Neural progenitor cell (in vitro differentiated cells): ENCODE data around the gene NKX1-2. TPM values are rescaled to one million over a fixed set of nuclear protein-coding genes. Genes with fewer than 3 reads are reported as not detected.

Source experiments
- DNase-seq: peaks from one replicate; pipeline ENCODE4 v3.0.0-alpha.2; 2016; ENCODE audit warnings: low spot score
- H2AFZ ChIP-seq: fragments of 200-600 bp; sonication (generic); replicated peaks from 2 replicates; pipeline ENCODE4 v1.6.1; 2016; ENCODE audit warnings: antibody characterized with exemption
- H3F3A ChIP-seq: fragments of 200-600 bp; sonication (generic); 2 replicates; pipeline ENCODE4 v1.6.1; 2016; ENCODE audit warnings: antibody characterized with exemption, low read depth
- H3K27ac ChIP-seq: fragments of 200-600 bp; sonication (generic); 2 replicates; pipeline ENCODE4 v1.5.1; 2016; ENCODE audit warnings: mild to moderate bottlenecking
- H3K27me3 ChIP-seq: fragments of 200-600 bp; sonication (generic); 2 replicates; pipeline ENCODE4 v1.6.1; 2016; ENCODE audit warnings: mild to moderate bottlenecking, moderate library complexity
- H3K36me3 ChIP-seq: fragments of 200-600 bp; sonication (generic); 2 replicates; pipeline ENCODE4 v1.5.1; 2016
- H3K4me1 ChIP-seq: fragments of 200-600 bp; sonication (generic); 2 replicates; pipeline ENCODE4 v1.6.1; 2016; ENCODE audit warnings: mixed run types
- H3K4me2 ChIP-seq: fragments of 200-600 bp; sonication (generic); 2 replicates; pipeline ENCODE4 v1.6.1; 2016
- H3K4me3 ChIP-seq: fragments of 200-600 bp; sonication (generic); 2 replicates; pipeline ENCODE4 v1.5.1; 2016
- H3K79me2 ChIP-seq: fragments of 200-600 bp; sonication (generic); 2 replicates; pipeline ENCODE4 v1.6.1; 2016; ENCODE audit warnings: low read depth
- H3K9ac ChIP-seq: fragments of 200-600 bp; sonication (generic); 2 replicates; pipeline ENCODE4 v1.6.1; 2016
- H3K9me3 ChIP-seq: fragments of 200-600 bp; sonication (generic); 2 replicates; pipeline ENCODE4 v1.5.1; 2016; ENCODE audit warnings: low read depth
- H4K20me1 ChIP-seq: fragments of 200-600 bp; sonication (generic); 2 replicates; pipeline ENCODE4 v1.6.1; 2016; ENCODE audit warnings: low read depth
- H3K27ac Mint-ChIP-seq: 3 replicates; pipeline ENCODE4 v1.8.0; 2021; ENCODE audit warnings: mixed read lengths
- H3K27me3 Mint-ChIP-seq: 2 replicates; pipeline ENCODE4 v1.8.0; 2022; ENCODE audit warnings: low read depth, mild to moderate bottlenecking, inconsistent platforms, moderate library complexity, mixed read lengths; ENCODE audit not compliant: insufficient read depth
- H3K36me3 Mint-ChIP-seq: 3 replicates; pipeline ENCODE4 v1.8.0; 2021; ENCODE audit warnings: mixed read lengths
- H3K4me1 Mint-ChIP-seq: 3 replicates; pipeline ENCODE4 v1.8.0; 2021; ENCODE audit warnings: mixed read lengths
- H3K4me3 Mint-ChIP-seq: 3 replicates; pipeline ENCODE4 v1.8.0; 2021; ENCODE audit warnings: mild to moderate bottlenecking, moderate library complexity, mixed read lengths
- H3K9me3 Mint-ChIP-seq: 3 replicates; pipeline ENCODE4 v1.8.0; 2020; ENCODE audit warnings: mixed read lengths
- CTCF ChIP-seq: fragments of 200-600 bp; sonication (generic); IDR thresholded peaks from 2 replicates; pipeline ENCODE4 v1.5.1; 2017; ENCODE audit warnings: antibody characterized with exemption, mild to moderate bottlenecking
- EZH2 ChIP-seq: fragments of 200-600 bp; sonication (generic); IDR thresholded peaks from 2 replicates; pipeline ENCODE4 v1.6.1; 2017; ENCODE audit warnings: antibody characterized with exemption, mild to moderate bottlenecking, moderate library complexity
- EZH2phosphoT487 ChIP-seq: fragments of 200-600 bp; sonication (generic); IDR thresholded peaks from 2 replicates; pipeline ENCODE4 v1.6.1; 2017; ENCODE audit warnings: antibody characterized with exemption
- total RNA-seq: library from RNA; depleted of rRNA; stranded (reverse); fragments of >200 nt; gene quantifications from 2 replicates; pipeline ENCODE4 v1.2.3, GENCODE V29; 2015; ENCODE audit warnings: low replicate concordance

The NKX1-2 gene
- total RNA-seq, 1 donor from 2014 or later, result not detected

- no peaks in the 10 kb centered on the region for H3K4me1 ChIP-seq
- H3K27me3 ChIP-seq, result no peaks in the 10 kb centered on the region
- H3K4me3 Mint-ChIP-seq, result no peak overlapping the region
- H3K27me3 Mint-ChIP-seq, result peaks cover 6% of the 10 kb centered on the region
- no peak overlapping the region for H2AFZ ChIP-seq
- H3K27ac Mint-ChIP-seq, result no peak overlapping the region
- no peaks in the 10 kb centered on the region for H3K36me3 ChIP-seq
- H3K27ac ChIP-seq, result no peak overlapping the region
- no peak overlapping the region for H3K4me2 ChIP-seq
- peaks cover 5% of the 10 kb centered on the region for H3K9me3 Mint-ChIP-seq
- no peaks in the 10 kb centered on the region for H3K79me2 ChIP-seq
- H3K36me3 Mint-ChIP-seq, result peaks cover 9% of the 10 kb centered on the region
- no peaks in the 10 kb centered on the region for H4K20me1 ChIP-seq
- TF ChIP-seq CTCF (no peak), EZH2 (no peak), EZH2phosphoT487 (no peak)
- H3K4me3 ChIP-seq, result no peak overlapping the region
- peaks cover 21% of the 10 kb centered on the region for H3K4me1 Mint-ChIP-seq
- no peaks in the 10 kb centered on the region for H3K9me3 ChIP-seq
- DNase-seq, result no peak
- peaks cover 5% of the 10 kb centered on the region for H3F3A ChIP-seq
- H3K9ac ChIP-seq, result no peak overlapping the region
These were observed 34.2 kb upstream of the NKX1-2 start for GRCh38 chr10:124484031-124484430.

GRCh38 chr10:124482876-124483275 is 33.0 kb upstream of the NKX1-2 start:
- H3K27ac Mint-ChIP-seq, result no peak overlapping the region
- Histone ChIP-seq H3K27me3 (no peaks in the 10 kb centered on the region), H3K36me3 (no peaks in the 10 kb centered on the region), H3K4me2 (no peak overlapping the region), H4K20me1 (peaks cover 4% of the 10 kb centered on the region), H3K79me2 (no peaks in the 10 kb centered on the region), H3K4me3 (no peak overlapping the region), H3K9me3 (no peaks in the 10 kb centered on the region), H3F3A (peaks cover 5% of the 10 kb centered on the region), H2AFZ (no peak overlapping the region), H3K27ac (no peak overlapping the region), H3K9ac (no peak overlapping the region), H3K4me1 (peaks cover 2% of the 10 kb centered on the region)
- peaks cover 5% of the 10 kb centered on the region for H3K9me3 Mint-ChIP-seq
- H3K4me3 Mint-ChIP-seq, result no peak overlapping the region
- TF ChIP-seq EZH2 (no peak), EZH2phosphoT487 (no peak), CTCF (no peak)
- peaks cover 24% of the 10 kb centered on the region for H3K4me1 Mint-ChIP-seq
- no peak for DNase-seq
- peaks cover 9% of the 10 kb centered on the region for H3K27me3 Mint-ChIP-seq
- H3K36me3 Mint-ChIP-seq, result peaks cover 3% of the 10 kb centered on the region

- H3K36me3 ChIP-seq, result no peaks in the 10 kb centered on the region
- H3K4me1 ChIP-seq, result peaks cover 7% of the 10 kb centered on the region
- peaks cover 5% of the 10 kb centered on the region for H3F3A ChIP-seq
- H3K9me3 Mint-ChIP-seq, result peaks cover 2% of the 10 kb centered on the region
- H3K79me2 ChIP-seq, result no peaks in the 10 kb centered on the region
- H3K4me1 Mint-ChIP-seq, result peaks cover 24% of the 10 kb centered on the region
- no peak overlapping the region for H3K27ac Mint-ChIP-seq
- no peak overlapping the region for H3K4me2 ChIP-seq
- peaks cover 3% of the 10 kb centered on the region for H3K36me3 Mint-ChIP-seq
- no peak for DNase-seq
- peaks cover 9% of the 10 kb centered on the region for H3K27me3 Mint-ChIP-seq
- no peak overlapping the region for H3K27ac ChIP-seq
- H3K9ac ChIP-seq, result no peak overlapping the region
- H3K4me3 ChIP-seq, result no peak overlapping the region
- H2AFZ ChIP-seq, result no peak overlapping the region
- H3K9me3 ChIP-seq, result no peaks in the 10 kb centered on the region
- H3K4me3 Mint-ChIP-seq, result no peak overlapping the region
- TF ChIP-seq CTCF (no peak), EZH2phosphoT487 (no peak), EZH2 (no peak)
- no peaks in the 10 kb centered on the region for H3K27me3 ChIP-seq
- H4K20me1 ChIP-seq, result peaks cover 9% of the 10 kb centered on the region
These were observed 32.5 kb upstream of the NKX1-2 start for GRCh38 chr10:124482236-124482800.
